ENCODE measurements around the gene UNC45A. TPM values are rescaled to one million over a fixed set of nuclear protein-coding genes. Genes with fewer than 3 reads are reported as not detected.

Gene UNC45A
- total and polyA plus RNA-seq, 2 of the 13 experiments (the other 11 are each of a cell fraction or from before 2014, with no cell fraction given): 33.8 to 39.7 TPM

- TF ChIP-seq ZNF367 (CRISPR knock-in tag; IDR thresholded peaks at IDR 0.05; ENCODE audit: borderline replicate concordance): 0 out of 2 replicates have a peak, but pooled peaks have one; percentile 74
- TF ChIP-seq NFRKB (IDR thresholded peaks at IDR 0.05): no peak
- peak; percentile 98 for TF ChIP-seq KDM2A (CRISPR knock-in tag; IDR thresholded peaks at IDR 0.05; ENCODE audit: borderline replicate concordance, low read depth)
- no peak for TF ChIP-seq CENPT (CRISPR knock-in tag; IDR thresholded peaks at IDR 0.05; ENCODE audit: low read depth)
- no peak for TF ChIP-seq SIX4 (CRISPR knock-in tag; IDR thresholded peaks at IDR 0.05)
- peak; percentile 36; the same call in 1 of the 2 replicates for TF ChIP-seq RXRB (CRISPR knock-in tag; IDR thresholded peaks at IDR 0.05; ENCODE audit: borderline replicate concordance)
- TF ChIP-seq DMTF1 (CRISPR knock-in tag; IDR thresholded peaks at IDR 0.05): no peak
- 0 out of 2 replicates have a peak, but pooled peaks have one; percentile 55 for TF ChIP-seq TP53 (CRISPR knock-in tag; conservative IDR thresholded peaks at IDR 0.05)
- TF ChIP-seq NCOA1 (CRISPR knock-in tag; IDR thresholded peaks at IDR 0.05): no peak
- 0 out of 2 replicates have a peak, but pooled peaks have one; percentile 22 for TF ChIP-seq ATF3 (CRISPR knock-in tag; IDR thresholded peaks at IDR 0.05)
- TF ChIP-seq ZNF274 (CRISPR knock-in tag; IDR thresholded peaks at IDR 0.05): peak; percentile 35; the same call in 1 of the 2 replicates
- no peak for TF ChIP-seq ZNF230 (CRISPR knock-in tag; IDR thresholded peaks at IDR 0.05)
- TF ChIP-seq HIVEP1 (CRISPR knock-in tag; IDR thresholded peaks at IDR 0.05): no peak
- no peak for TF ChIP-seq ATF4 (CRISPR knock-in tag; IDR thresholded peaks at IDR 0.05)
- no peak for TF ChIP-seq EZH2 (conservative IDR thresholded peaks at IDR 0.05; ENCODE audit: low read depth, low read length)
- TF ChIP-seq REL (CRISPR knock-in tag; conservative IDR thresholded peaks at IDR 0.05): no peak
- TF ChIP-seq HNF4G (IDR thresholded peaks at IDR 0.05; ENCODE audit: borderline replicate concordance, low read depth, low read length): no peak
- TF ChIP-seq HNF4G (CRISPR knock-in tag; IDR thresholded peaks at IDR 0.05; ENCODE audit: borderline replicate concordance, low read depth): 0 out of 2 replicates have a peak, but pooled peaks have one; percentile 49
- peak; percentile 90 for TF ChIP-seq ZBTB34 (CRISPR knock-in tag; IDR thresholded peaks at IDR 0.05)
- TF ChIP-seq DNMT1 (CRISPR knock-in tag; IDR thresholded peaks at IDR 0.05): no peak
- TF ChIP-seq MIER3 (CRISPR knock-in tag; IDR thresholded peaks at IDR 0.05; ENCODE audit: borderline replicate concordance): no peak; the same call in 1 of the 2 replicates
- no peak for TF ChIP-seq ZNF432 (CRISPR knock-in tag; IDR thresholded peaks at IDR 0.05; ENCODE audit: borderline replicate concordance)
- TF ChIP-seq MLX (CRISPR knock-in tag; IDR thresholded peaks at IDR 0.05): peak; percentile 99
- no peak for TF ChIP-seq FOXA1 (IDR thresholded peaks at IDR 0.05)
- TF ChIP-seq FOXA1 (CRISPR knock-in tag; IDR thresholded peaks at IDR 0.05): no peak; the same call in 1 of the 2 replicates
Measured at GRCh38 chr15:90954712-90955623, 19.9 kb downstream of the UNC45A start, which contains the start of gene RCCD1 (continued).

All from HepG2 (cell line).